HEK293 (cell line): ENCODE measurements around the gene KCNQ1.

Experiments used
- CTCF ChIA-PET: fragments of 350-600 bp; formaldehyde crosslinking; extraction: SDS; loops from one replicate; lab custom pipeline; 2021; ENCODE audit warnings: antibody characterized with exemption; lab: Yijun Ruan, JAX
- POLR2A ChIA-PET: fragments of 300-600 bp; formaldehyde crosslinking; extraction: SDS; loops from one replicate; lab custom pipeline; 2020; ENCODE audit warnings: antibody characterized with exemption, inconsistent platforms; lab: Yijun Ruan, JAX
- H3K27ac ChIP-seq: fragments of 200-500 bp; sonication (Bioruptor generic); 2 replicates; pipeline ENCODE4 v1.5.1; 2014; ENCODE audit warnings: low read depth, low read length, control low read depth, inconsistent platforms; ENCODE audit errors: extremely low read depth
- H3K36me3 ChIP-seq, 2 experiments: fragments of 200-500 bp in 1 of 2; sonication (Bioruptor generic) in 1 of 2; 1 replicate in 1 of 2; 2 replicates in 1 of 2; pipeline ENCODE4 v1.5.1; 2014 to 2017; ENCODE audit warnings: inconsistent platforms in 2 of 2, low read length in 2 of 2; ENCODE audit not compliant: control insufficient read depth in 2 of 2, insufficient read depth in 1 of 2
- H3K4me1 ChIP-seq: fragments of 200-500 bp; sonication (Bioruptor generic); 2 replicates; pipeline ENCODE4 v1.5.1; 2014; ENCODE audit warnings: mild to moderate bottlenecking, low read length, inconsistent platforms; ENCODE audit not compliant: control insufficient read depth, insufficient read depth
- H3K4me3 ChIP-seq: 2 replicates; pipeline ENCODE4 v1.5.1; 2011; ENCODE audit warnings: low read depth, mild to moderate bottlenecking, control low read depth, low read length, moderate library complexity
- H3K9me3 ChIP-seq: fragments of 200-500 bp; sonication (Bioruptor generic); 2 replicates; pipeline ENCODE4 v1.5.1; 2014; ENCODE audit warnings: low read depth, low read length, inconsistent platforms; ENCODE audit not compliant: control insufficient read depth, insufficient read depth
- INSM2 ChIP-seq: fragments of 450-650 bp; formaldehyde crosslinking; IDR thresholded peaks from 2 replicates; pipeline ENCODE4 v1.5.1; 2016; ENCODE audit warnings: missing biosample characterization, missing genetic modification characterization
- PRDM1 ChIP-seq: fragments of 450-650 bp; formaldehyde crosslinking; IDR thresholded peaks from 2 replicates; pipeline ENCODE4; 2016; ENCODE audit warnings: missing biosample characterization, missing genetic modification characterization
- RBAK ChIP-seq: fragments of 450-650 bp; formaldehyde crosslinking; IDR thresholded peaks from 2 replicates; pipeline ENCODE4 v1.5.1; 2016; ENCODE audit warnings: missing biosample characterization, missing genetic modification characterization
- SETDB1 ChIP-seq: IDR thresholded peaks from one replicate; pipeline ENCODE4 v1.6.1; 2017; ENCODE audit warnings: mild to moderate bottlenecking, low read length, moderate library complexity, mixed read lengths; ENCODE audit not compliant: insufficient read length
- SP7 ChIP-seq: fragments of 450-650 bp; formaldehyde crosslinking; IDR thresholded peaks from 2 replicates; pipeline ENCODE4 v1.5.1; 2016; ENCODE audit warnings: missing biosample characterization, missing genetic modification characterization
- ZBTB1 ChIP-seq: fragments of 450-650 bp; formaldehyde crosslinking; IDR thresholded peaks from 2 replicates; pipeline ENCODE4 v1.5.1; 2016; ENCODE audit warnings: missing biosample characterization, missing genetic modification characterization
- ZBTB10 ChIP-seq: fragments of 450-650 bp; formaldehyde crosslinking; IDR thresholded peaks from 2 replicates; pipeline ENCODE4 v1.5.1; 2016; ENCODE audit warnings: missing biosample characterization, missing genetic modification characterization
- ZFP3 ChIP-seq: fragments of 450-650 bp; formaldehyde crosslinking; IDR thresholded peaks from 2 replicates; pipeline ENCODE4 v1.5.1; 2016; ENCODE audit warnings: low read depth, missing biosample characterization, missing genetic modification characterization
- ZIC2 ChIP-seq: fragments of 450-650 bp; formaldehyde crosslinking; IDR thresholded peaks from 2 replicates; pipeline ENCODE4 v1.5.1; 2016; ENCODE audit warnings: missing biosample characterization, missing genetic modification characterization
- ZNF23 ChIP-seq: fragments of 450-650 bp; formaldehyde crosslinking; IDR thresholded peaks from 2 replicates; pipeline ENCODE4 v1.5.1; 2016; ENCODE audit warnings: missing biosample characterization, missing genetic modification characterization, borderline replicate concordance
- ZNF311 ChIP-seq: fragments of 450-650 bp; formaldehyde crosslinking; IDR thresholded peaks from 2 replicates; pipeline ENCODE4 v1.5.1; 2017; ENCODE audit warnings: missing biosample characterization, missing genetic modification characterization, borderline replicate concordance
- ZNF394 ChIP-seq: fragments of 450-650 bp; formaldehyde crosslinking; IDR thresholded peaks from 2 replicates; pipeline ENCODE4 v1.5.1; 2016; ENCODE audit warnings: missing biosample characterization, missing genetic modification characterization, mild to moderate bottlenecking, moderate library complexity, borderline replicate concordance
- ZNF423 ChIP-seq: fragments of 450-650 bp; formaldehyde crosslinking; IDR thresholded peaks from 2 replicates; pipeline ENCODE4 v1.5.1; 2016; ENCODE audit warnings: missing biosample characterization, missing genetic modification characterization
- ZNF510 ChIP-seq: fragments of 450-650 bp; formaldehyde crosslinking; IDR thresholded peaks from 2 replicates; pipeline ENCODE4 v1.5.1; 2018; ENCODE audit warnings: mild to moderate bottlenecking, missing genetic modification characterization, missing biosample characterization; ENCODE audit not compliant: insufficient replicate concordance
- ZNF513 ChIP-seq: fragments of 450-650 bp; IDR thresholded peaks from 2 replicates; pipeline ENCODE4 v1.5.1; 2018; ENCODE audit warnings: missing biosample characterization, missing genetic modification characterization
- ZNF529 ChIP-seq: fragments of 450-650 bp; formaldehyde crosslinking; IDR thresholded peaks from 2 replicates; pipeline ENCODE4 v1.5.1; 2017; ENCODE audit warnings: missing genetic modification characterization, missing biosample characterization; ENCODE audit not compliant: insufficient replicate concordance
- ZNF544 ChIP-seq: fragments of 450-650 bp; formaldehyde crosslinking; IDR thresholded peaks from 2 replicates; pipeline ENCODE4 v1.5.0; 2017; ENCODE audit warnings: missing biosample characterization, missing genetic modification characterization
- ZNF555 ChIP-seq: fragments of 450-650 bp; formaldehyde crosslinking; conservative IDR thresholded peaks from 2 replicates; pipeline ENCODE4 v1.5.1; 2017; ENCODE audit warnings: missing biosample characterization, mild to moderate bottlenecking, missing genetic modification characterization, inconsistent platforms
- ZNF626 ChIP-seq: fragments of 450-650 bp; sonication (Bioruptor Pico); formaldehyde crosslinking; IDR thresholded peaks from 2 replicates; pipeline ENCODE4 v1.5.1; 2018; ENCODE audit warnings: missing biosample characterization, missing genetic modification characterization, inconsistent platforms
- ZNF629 ChIP-seq: fragments of 450-650 bp; formaldehyde crosslinking; IDR thresholded peaks from 2 replicates; pipeline ENCODE4 v1.5.1; 2017; ENCODE audit warnings: missing biosample characterization, missing genetic modification characterization
- ZNF654 ChIP-seq: fragments of 450-650 bp; formaldehyde crosslinking; IDR thresholded peaks from 2 replicates; pipeline ENCODE4 v1.5.1; 2016; ENCODE audit warnings: low read depth, missing biosample characterization, missing genetic modification characterization
- ZNF768 ChIP-seq: fragments of 450-650 bp; formaldehyde crosslinking; IDR thresholded peaks from 2 replicates; pipeline ENCODE4 v1.5.1; 2018; ENCODE audit warnings: missing biosample characterization, mild to moderate bottlenecking, missing genetic modification characterization
- ZNF785 ChIP-seq: fragments of 450-650 bp; formaldehyde crosslinking; IDR thresholded peaks from 2 replicates; pipeline ENCODE4 v1.5.1; 2016; ENCODE audit warnings: missing biosample characterization, missing genetic modification characterization
- ZNF791 ChIP-seq: fragments of 450-650 bp; formaldehyde crosslinking; IDR thresholded peaks from 2 replicates; pipeline ENCODE4 v1.5.1; 2016; ENCODE audit warnings: missing biosample characterization, missing genetic modification characterization
- ZNF830 ChIP-seq: fragments of 450-650 bp; IDR thresholded peaks from 2 replicates; pipeline ENCODE4 v1.5.0; 2018; ENCODE audit warnings: missing biosample characterization, missing genetic modification characterization, low read depth, mild to moderate bottlenecking, moderate library complexity
- ZNF843 ChIP-seq: fragments of 450-650 bp; formaldehyde crosslinking; IDR thresholded peaks from 2 replicates; pipeline ENCODE4 v1.5.1; 2016; ENCODE audit warnings: missing biosample characterization, missing genetic modification characterization
- ZSCAN4 ChIP-seq: fragments of 450-650 bp; formaldehyde crosslinking; IDR thresholded peaks from 2 replicates; pipeline ENCODE4 v1.5.1; 2017; ENCODE audit warnings: missing biosample characterization, missing genetic modification characterization

The KCNQ1 gene

GRCh38 chr11:2401436-2401984 lies 43.3 kb upstream of the KCNQ1 start:
- Histone ChIP-seq H3K9me3 (no peaks in the 10 kb centered on the region), H3K36me3 (peaks cover 0 to 46% of the 10 kb centered on the region in 2 experiments; a peak in 1 of 3 replicates), H3K4me3 (peak overlapping the region; percentile 99), H3K27ac (no peak overlapping the region), H3K4me1 (no peaks in the 10 kb centered on the region)
- POLR2A ChIA-PET: interaction anchor here (0.8 to 3.3 kb wide), 3 partner anchors 24 to 298 kb away, joined by 3 to 64 read pairs (median 4); partner anchors contain the start of genes CD81 and KCNQ1OT1
- CTCF ChIA-PET: interaction anchor here (0.6 to 4.2 kb wide), 7 partner anchors 19 to 1569 kb away, joined by 3 to 29 read pairs (median 4); partner anchors contain the start of gene CD151
- TF ChIP-seq ZNF544: no peak
- TF ChIP-seq ZNF529 (tag by site-specific recombination): no peak
- TF ChIP-seq ZNF629 (tag by site-specific recombination): no peak
- TF ChIP-seq ZNF785 (tag by site-specific recombination): no peak
- TF ChIP-seq ZNF23 (tag by site-specific recombination): no peak
- TF ChIP-seq SP7 (tag by site-specific recombination): no peak
- no peak for TF ChIP-seq RBAK (tag by site-specific recombination)
- TF ChIP-seq ZBTB10 (tag by site-specific recombination): no peak
- no peak for TF ChIP-seq ZNF311 (tag by site-specific recombination)
- no peak for TF ChIP-seq ZNF626 (tag by site-specific recombination)
- no peak for TF ChIP-seq INSM2
- TF ChIP-seq ZNF791 (tag by site-specific recombination): no peak
- no peak for TF ChIP-seq ZNF654
- no peak for TF ChIP-seq ZBTB1 (tag by site-specific recombination)

GRCh38 chr11:2402106-2402505 lies 42.7 kb upstream of the KCNQ1 start:
- Histone ChIP-seq H3K36me3 (peaks cover 0 to 40% of the 10 kb centered on the region in 2 experiments; a peak in 1 of 3 replicates), H3K9me3 (no peaks in the 10 kb centered on the region), H3K4me1 (no peaks in the 10 kb centered on the region), H3K27ac (no peak overlapping the region), H3K4me3 (peak overlapping the region; percentile 99; the same call in 1 of the 2 replicates)
- ChIA-PET POLR2A (interaction anchor here (3.3 kb wide), 1 partner anchor 25 kb away, joined by 64 read pairs; the partner anchor contains the start of gene CD81), CTCF (interaction anchor here (0.6 to 4.2 kb wide), 6 partner anchors 18 to 1569 kb away, joined by 3 to 29 read pairs (median 4); partner anchors contain the start of gene CD151)
- TF ChIP-seq ZSCAN4 (tag by site-specific recombination): no peak
- TF ChIP-seq ZIC2 (tag by site-specific recombination): no peak
- no peak for TF ChIP-seq ZNF843 (tag by site-specific recombination)
- TF ChIP-seq ZNF830 (tag by site-specific recombination): no peak
- no peak for TF ChIP-seq ZNF768
- TF ChIP-seq ZNF629 (tag by site-specific recombination): no peak
- TF ChIP-seq ZNF394 (tag by site-specific recombination): no peak
- no peak for TF ChIP-seq ZNF423
- no peak for TF ChIP-seq ZNF555
- TF ChIP-seq ZNF513 (tag by site-specific recombination): no peak
- no peak for TF ChIP-seq SETDB1
- TF ChIP-seq PRDM1 (tag by site-specific recombination): no peak
- no peak for TF ChIP-seq ZNF510 (tag by site-specific recombination)
- no peak for TF ChIP-seq ZFP3 (tag by site-specific recombination)
